GM10847 (cell line): Measurements from ENCODE around the gene CEP128.

ENCODE experiments used
- POLR2A ChIP-seq: IDR thresholded peaks from 2 replicates; pipeline ENCODE4 v1.6.1; 2011; ENCODE audit not compliant: insufficient read length; ENCODE audit errors: extremely low read depth

CEP128 gene

DNA sequence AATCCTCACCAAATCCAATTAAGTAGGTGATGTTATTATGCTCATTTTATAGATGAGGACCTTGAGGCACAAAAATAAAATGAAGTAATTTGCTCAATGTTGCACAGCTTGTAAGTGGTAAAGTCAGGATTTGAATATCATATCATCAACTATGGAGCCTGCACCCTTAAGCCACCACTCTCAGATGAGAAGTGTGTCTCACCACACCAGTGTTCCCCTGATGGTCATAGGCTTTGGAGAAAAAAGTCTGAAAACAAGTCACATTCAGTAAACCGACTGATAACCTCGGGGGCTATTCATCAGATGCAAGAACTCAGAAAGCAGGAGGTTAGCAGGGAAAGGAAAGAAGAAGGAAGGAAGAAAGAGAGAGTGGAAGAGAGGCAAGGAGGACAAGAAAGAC, 16.7 kb upstream of the CEP128 start:
- TF ChIP-seq POLR2A, result no peak

DNA sequence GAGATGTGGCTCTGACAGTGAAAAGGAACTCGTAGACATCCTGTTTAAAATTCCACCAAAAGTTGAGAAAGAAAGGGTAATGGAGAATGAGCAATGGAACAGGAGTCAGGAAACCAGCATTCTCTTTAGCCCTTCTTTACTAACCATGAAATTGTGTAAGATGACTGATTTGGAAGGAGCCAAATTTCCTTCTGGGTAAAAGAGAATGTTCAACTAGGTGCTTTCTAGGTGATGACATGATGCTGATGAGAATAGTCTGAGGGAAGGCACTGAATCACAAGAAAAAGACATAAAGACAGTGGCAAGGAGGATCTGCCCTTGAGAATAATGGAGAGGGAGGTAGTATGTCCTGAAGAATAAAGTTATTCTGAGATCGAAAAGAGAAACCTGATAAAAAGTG, 16.1 kb upstream of the CEP128 start:
- TF ChIP-seq POLR2A, result no peak

DNA sequence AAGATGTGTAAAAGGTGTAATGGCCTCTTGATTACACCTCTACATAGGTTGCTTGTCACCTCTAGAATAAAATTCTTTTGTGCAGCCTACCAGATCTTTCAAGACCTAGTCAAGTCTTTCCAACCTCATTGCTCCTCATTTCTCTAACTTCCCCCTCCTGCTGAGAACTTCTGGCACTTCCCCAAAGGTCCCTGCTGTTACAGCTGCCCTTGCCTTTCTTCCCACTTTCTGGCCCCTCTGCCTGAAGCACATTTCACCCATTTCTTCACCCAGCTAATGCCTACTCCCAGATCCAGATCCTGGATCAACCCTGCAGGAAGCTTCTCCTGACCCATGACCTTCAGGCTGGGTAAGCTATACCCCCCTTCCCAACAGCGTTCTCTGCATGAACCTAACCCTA, 15.4 kb upstream of the CEP128 start:
- TF ChIP-seq POLR2A, result no peak

DNA sequence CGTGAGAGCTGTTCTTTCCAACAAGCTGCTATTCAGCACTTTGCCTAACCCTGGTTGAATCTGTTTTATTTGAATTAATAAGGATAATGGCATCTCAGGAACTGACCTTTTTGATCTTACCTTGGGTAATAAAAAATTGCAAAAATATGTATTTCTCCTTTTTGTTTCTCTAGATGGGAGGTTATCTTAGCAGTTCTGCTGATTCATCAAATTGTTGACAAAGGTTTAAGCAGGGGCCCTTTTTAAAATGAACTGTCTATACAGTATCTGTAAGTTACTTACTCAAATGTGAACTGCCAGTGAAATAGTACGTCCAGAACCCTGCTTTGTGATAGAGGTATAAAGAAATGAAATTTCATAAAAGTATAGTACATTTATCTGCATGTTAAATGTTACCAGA, 14.6 kb upstream of the CEP128 start:
- TF ChIP-seq POLR2A, result no peak

DNA sequence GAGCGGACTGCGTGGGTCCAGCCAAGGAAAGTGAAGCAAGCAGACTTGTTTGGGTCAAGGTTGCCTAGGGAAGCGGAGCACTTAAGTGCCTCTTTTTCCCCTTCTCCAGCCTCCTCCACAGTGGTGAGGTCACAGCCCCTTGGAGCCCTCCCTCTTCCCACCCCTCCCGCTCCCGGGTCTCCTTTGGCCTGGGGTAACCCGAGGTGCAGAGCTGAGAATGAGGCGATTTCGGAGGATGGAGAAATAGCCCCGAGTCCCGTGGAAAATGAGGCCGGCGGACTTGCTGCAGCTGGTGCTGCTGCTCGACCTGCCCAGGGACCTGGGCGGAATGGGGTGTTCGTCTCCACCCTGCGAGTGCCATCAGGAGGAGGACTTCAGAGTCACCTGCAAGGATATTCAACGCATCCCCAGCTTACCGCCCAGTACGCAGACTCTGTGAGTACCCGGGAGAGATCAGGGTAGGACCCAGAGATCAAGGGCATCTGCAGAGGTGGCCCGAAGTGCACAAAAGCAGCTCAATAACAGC, 13.9 kb upstream of the CEP128 start, which contains the start of gene TSHR:
Gene TSHR, plus strand, starts transcription at position 206 of the 526 bp plus-strand sequence. Its CDS starts 60 bp downstream, at position 266.
- no peak for TF ChIP-seq POLR2A

DNA sequence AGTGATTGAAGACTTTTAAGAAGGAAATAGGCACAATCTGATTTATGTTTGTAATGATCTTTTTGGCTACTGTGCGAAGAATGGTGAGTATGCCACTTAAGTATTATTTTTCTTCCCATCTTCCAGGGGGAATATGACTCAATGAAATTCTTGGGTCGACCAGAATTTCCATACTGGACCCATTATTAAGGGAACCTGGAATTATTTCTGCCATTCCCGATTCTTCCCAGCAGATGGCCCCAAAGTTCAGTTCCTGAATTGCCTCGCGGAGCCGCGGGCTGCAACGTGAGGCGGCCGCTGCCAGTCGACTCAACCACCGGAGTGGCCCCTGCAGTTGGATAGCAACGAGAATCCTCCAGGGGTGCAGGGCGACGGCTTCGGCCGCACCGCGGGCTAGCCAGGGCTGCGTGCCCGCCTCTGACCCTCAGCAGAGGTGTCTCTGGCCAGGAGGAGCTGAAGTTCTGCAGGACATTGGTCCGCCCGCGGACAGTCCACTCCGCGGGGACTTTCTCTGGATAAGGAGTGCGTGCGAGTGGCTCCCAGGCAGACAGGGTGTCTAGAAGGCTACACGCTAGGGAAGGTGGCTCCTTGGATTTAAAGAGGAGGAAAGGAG, 13.3 kb upstream of the CEP128 start:
- TF ChIP-seq POLR2A, result no peak

DNA sequence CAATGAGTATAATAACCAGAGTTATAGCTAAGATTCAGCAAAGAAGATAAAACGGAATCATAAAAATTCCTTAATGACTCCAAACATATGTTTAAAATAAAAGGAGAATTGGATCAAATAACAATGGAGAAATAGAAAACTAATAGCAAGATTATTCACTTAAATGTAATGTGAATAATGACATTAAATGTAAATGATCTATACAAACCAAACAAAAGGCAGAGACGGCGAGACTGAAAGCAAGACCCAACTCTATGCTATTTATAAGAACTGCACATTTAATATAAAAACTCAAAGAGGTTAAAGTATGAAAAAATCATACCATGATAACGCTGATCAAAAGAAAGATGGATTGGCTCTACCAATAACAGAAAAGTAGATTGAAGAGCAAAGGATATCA, 10.0 kb upstream of the CEP128 start:
- TF ChIP-seq POLR2A, result no peak

DNA sequence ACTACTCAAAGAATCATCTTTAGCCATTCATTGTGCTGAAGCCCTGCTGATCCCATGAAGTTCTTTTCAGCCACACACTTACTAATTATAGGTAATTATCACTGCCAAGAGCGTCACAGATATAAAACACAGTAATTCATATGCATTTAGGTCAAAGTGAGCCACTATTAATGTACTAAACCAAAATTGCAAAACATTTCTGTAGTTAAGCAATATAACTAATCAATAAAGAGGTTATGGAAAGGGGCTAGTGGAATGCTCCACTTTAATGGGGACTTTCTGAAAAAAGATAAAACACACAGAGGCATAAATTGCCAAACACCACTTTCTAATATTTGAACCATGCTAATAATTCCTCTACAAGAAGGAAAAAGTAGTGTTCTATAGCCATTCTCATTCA, 6.8 kb upstream of the CEP128 start:
- TF ChIP-seq POLR2A, result no peak

DNA sequence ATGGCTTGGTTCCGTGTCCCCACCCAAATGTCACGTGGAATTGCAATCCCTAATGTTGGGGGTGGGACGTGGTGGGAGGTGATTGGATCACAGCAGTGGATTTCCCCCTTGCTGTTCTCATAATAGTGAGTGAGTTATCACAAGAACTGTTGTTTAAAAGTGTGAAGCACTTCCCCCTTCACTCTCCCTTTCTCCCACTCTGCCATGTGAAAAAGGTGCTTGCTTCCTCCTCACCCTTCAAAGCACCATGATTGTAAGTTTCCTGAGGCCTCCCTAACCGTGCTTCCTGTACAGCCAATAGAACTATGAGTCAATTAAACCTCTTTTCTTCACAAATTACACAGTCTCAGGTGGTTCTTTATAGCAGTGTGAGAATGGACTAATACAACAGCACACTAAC, 5.3 kb upstream of the CEP128 start:
- no peak for TF ChIP-seq POLR2A

DNA sequence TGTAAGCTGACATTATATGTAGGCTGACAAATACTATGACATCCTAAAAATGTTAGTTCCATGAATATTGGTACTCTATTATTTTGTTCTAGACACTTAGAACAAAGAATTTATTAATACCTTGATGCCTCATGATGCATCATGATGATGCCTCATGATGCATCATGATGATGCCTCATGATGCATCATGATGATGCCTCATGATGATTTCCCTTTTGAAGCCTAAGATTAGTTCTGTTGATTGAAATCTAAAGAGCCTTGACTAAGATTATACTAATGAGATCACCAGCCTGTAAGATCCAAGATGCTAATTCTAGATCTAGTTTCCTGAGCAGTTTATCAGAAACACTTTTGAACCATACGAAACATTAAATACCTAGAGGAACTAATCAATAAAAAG, 4.6 kb upstream of the CEP128 start:
- TF ChIP-seq POLR2A, result no peak

DNA sequence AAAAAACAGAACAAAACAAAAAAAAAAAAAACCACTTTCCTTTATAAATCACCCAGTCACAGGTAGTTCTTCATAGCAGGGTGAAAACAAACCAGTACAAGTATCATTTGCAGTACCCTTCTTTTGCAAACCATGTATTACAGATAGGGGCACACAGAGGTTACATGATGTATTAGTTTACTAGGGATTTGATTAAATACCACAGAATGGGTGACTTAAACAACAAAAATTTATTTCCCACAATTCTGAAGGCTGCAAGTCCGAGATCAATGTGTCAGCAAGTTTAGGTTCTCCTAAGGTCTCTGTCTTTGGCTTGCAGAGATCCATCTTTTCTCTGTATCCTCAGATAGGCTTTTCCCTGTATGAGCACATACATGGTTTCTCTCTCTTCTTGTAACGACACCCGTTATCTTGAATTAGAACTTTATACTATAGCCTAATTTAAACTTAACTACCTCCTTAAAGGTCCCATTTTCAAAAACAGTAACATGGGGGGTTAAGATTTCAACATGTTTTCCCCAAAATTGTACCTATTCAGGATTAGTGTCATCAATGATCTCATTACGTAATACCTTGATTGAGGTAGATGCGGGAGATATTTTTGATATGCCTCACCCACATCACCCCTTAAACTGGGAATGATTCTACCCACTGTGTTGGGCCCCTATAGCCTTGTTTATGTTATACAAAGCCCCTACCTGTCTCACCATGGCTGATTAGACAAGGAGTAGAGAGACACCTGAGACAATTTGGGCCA, 3.5 kb upstream of the CEP128 start:
- TF ChIP-seq POLR2A, result no peak

DNA sequence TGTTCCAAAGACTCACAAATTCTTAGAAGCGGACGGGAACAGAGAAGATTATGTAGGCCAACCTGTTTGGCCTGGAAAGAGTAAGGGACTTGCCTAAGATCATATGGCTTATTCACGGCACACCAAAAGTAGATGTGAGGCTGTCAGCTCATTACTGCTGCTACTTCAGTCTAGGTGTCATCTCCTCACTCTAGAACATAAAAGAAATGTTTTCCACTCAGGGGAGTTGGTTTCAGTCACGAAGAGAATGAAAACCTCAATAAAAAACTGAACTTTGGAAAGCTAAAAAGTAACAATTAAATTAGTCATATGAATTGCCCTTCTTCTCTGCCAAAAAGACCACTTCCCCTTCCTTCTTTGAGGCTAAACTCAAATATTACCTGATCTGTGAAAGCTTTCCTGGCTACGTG, 658 bp upstream of the CEP128 start:
- no peak for TF ChIP-seq POLR2A

DNA sequence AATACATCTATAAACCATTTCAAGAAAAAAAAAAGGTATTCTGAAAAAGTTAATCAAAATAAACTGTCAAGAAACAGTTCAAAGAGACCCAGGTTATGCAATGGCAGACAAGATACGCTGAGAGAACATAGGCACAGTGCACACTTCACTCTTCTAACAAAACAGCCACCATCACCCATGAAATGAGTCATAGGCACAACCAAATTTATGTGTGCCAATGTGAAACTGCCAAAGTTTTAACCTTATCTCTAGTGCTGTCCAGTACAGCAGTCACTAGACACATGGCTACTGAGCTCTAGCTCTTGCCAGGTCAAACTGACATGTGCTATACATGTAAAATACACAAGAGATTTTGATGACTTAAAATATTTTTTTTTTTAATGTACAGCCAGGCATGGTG, 1.4 kb downstream of the CEP128 start:
- no peak for TF ChIP-seq POLR2A

DNA sequence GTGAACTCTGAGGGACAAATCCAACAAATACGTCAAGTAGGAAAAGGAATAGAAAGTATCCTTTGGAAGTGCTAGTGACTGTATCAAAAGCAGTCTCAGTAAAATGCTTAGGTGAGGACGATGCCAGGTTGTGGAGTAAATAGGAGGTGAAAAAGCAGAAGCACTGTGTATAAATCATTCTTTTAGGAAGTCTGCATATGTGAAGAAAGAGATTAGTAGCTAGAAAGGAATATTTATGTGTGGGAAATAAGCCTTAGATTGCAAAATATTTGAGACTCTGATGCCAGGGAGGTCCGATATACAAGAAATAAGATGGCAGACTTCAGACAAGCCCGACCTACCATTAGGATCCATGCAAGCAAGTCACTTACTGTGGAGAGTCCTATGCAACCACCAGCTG, 7.9 kb downstream of the CEP128 start:
- TF ChIP-seq POLR2A, result no peak

DNA sequence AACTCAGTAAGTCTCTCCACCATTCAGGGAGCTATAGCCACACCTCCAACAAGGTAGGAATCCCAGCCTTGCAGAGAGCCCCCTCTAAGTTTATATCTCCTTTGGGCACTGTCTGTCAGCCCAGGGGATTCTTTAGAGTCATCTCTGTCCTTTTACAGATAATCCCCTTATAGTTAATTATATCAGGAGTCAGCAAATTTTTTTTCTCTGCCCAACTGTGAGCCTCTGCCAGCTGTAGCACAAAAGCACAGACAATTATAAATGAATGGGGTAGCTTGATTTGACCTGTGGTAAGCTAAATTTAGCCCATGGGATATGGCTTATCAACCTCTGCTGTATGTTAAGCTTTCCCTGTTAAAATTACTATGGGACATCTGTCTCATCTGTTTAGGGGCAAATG, 8.3 kb downstream of the CEP128 start:
- no peak for TF ChIP-seq POLR2A

DNA sequence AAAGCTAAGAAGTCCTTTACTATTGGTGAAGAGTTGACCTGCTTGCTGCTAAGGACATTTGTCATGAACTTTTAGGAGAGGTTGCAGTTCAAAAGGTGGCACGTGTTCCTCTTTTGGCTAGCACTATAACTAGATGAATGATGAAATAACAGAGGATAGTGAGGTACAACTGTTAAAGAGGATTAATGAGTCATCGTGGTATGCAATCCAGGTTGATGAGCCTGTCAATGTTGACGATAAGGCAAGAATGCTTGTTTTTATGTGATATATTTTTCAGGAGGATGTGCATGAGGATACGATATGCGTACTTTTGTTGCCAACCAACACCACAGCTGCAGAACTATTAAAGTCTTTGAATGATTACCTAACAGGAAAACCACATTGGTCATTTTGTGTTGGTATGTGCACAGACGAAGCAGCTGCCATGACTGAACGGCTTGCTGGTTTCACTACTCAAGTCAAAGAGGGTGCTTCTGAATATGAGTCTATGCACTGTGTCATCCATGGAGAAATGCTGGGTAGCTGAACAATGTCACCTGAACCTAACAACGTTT, 10.6 kb downstream of the CEP128 start:
- no peak for TF ChIP-seq POLR2A

DNA sequence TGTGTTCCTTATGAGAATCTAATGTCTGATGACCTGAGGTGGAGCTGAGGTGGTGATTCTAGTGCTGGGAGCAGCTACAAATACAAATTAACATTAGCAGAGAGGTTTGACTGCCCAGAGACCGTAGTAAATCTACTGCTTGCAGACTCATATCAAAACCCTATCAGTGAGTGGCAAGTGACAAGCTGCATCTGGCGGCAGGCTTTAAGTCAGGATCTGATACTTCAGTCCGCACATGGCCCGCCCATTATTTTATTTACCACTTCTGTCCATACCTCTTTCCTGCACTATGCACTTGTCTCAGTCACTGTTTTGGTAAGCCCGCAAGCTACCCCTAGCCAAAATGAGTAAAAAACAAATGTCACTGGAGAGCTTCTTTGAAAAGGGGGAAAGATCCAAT, 11.4 kb downstream of the CEP128 start:
- no peak for TF ChIP-seq POLR2A
